ENCODE measurements around the gene ZBTB21.
"Not testable (repeated sequence)": the region's sequence is repeated elsewhere in the genome, so short reads cannot be mapped to it uniquely, and the experiment has no call there.

Gene ZBTB21

DNA sequence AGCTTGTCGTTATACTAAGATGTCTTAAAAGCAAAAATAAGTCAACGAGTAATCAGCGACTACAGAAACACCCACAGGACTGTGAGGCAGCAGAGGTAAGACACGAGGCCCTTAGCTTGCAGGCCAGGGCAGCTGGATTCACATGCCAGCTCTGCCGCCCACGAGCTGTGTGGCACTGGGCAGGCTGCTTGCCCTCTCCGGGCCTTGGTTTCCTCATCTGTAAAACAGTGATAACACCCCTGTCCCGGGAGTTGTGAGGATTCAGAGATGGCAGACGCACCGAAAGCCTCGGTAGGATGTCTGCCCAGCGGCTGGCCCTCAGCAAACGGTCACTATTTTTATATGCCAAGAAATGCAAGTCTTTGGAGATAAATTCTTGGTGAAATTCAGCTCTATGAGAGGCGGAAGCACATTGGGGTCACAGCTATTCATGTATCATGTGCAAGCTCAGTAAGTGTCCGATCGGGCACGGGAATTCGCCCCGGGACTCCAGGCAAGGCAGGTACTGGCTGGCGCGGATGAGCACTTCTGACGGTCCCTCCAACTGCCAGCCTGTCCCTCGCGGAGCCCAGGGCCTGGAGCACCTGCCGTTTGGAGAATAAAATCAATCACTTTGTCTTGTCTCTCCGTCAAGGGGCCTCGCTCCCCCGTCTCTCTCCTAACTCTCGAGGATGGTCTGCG lies 57.5 kb downstream of the ZBTB21 start:
- no peak for TF ChIP-seq CTCF (conservative IDR thresholded peaks at IDR 0.05)
- peak overlapping the region; percentile 88 for H3K27ac ChIP-seq

DNA sequence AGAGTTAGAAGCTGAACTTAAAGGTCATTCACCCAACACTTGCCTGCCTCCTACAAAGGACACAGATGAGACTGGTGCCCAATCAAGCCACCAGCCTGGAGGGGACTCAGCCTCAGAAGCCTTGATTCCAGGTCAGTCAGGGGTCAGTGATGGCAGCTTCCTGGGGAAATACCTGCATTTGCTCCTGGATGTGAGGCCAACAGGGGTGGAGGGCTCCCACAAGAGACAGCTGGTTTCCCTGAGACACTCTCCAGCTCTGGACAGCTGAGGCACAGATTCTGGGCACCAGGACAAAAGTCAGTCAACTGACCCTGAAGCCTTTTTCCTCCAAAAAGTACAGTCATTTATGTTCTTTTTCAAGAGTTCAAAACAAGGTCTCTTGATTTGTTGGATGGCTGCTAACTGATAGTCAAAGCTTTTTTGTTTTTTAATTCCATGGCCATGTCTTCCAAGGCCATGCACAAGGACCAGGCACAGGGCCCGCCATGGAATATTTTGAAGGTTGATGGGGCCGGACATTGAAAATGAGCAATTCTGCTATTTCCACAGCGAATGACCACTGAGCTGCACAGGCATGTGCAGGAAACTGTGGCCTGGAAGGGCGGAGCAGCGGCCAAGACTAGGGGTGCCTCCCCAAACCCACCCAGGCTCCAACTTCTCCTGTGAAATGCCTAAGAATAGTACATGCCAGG lies 58.1 kb downstream of the ZBTB21 start:
- no peak for TF ChIP-seq CTCF (conservative IDR thresholded peaks at IDR 0.05)
- peak overlapping the region; percentile 88; the same call in 1 of the 2 replicates for H3K27ac ChIP-seq

- no peak for TF ChIP-seq CTCF (conservative IDR thresholded peaks at IDR 0.05)
These were observed 59.2 kb downstream of the ZBTB21 start for GRCh38 chr21:41950941-41951351.

DNA sequence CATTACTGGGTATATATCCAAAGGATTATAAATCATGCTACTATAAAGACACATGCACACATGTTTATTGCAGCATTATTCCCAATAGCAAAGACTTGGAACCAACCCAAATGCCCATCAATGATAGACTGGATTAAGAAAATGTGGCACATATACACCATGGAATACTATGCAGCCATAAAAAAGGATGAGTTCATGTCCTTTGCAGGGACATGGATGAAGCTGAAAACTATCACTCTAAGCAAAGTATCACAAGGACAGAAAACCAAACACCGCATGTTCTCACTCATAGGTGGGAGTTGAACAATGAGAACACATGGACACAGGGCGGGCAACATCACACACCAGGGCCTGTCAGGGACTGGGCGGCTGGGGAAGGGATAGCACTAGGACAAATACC lies 60.5 kb downstream of the ZBTB21 start:
- H3K27ac ChIP-seq, result not testable (repeated sequence)

More at GRCh38 chr21:41950941-41951351, 59.2 kb downstream of the ZBTB21 start:
- no peak overlapping the region for H3K27ac ChIP-seq

GRCh38 chr21:41948901-41949300 lies 61.3 kb downstream of the ZBTB21 start:
- TF ChIP-seq CTCF (conservative IDR thresholded peaks at IDR 0.05), result no peak
- H3K27ac ChIP-seq, result no peak overlapping the region

GRCh38 chr21:41948078-41948895 lies 61.9 kb downstream of the ZBTB21 start:
- no peak for TF ChIP-seq CTCF (conservative IDR thresholded peaks at IDR 0.05)
- no peak overlapping the region for H3K27ac ChIP-seq

- TF ChIP-seq CTCF (conservative IDR thresholded peaks at IDR 0.05), result no peak
- no peak overlapping the region for H3K27ac ChIP-seq
These were observed 64.2 kb downstream of the ZBTB21 start for GRCh38 chr21:41945982-41946381.

Data from VCaP (cell line).